Measurements from ENCODE around the gene ADIPOQ.

- TF ChIP-seq TRAFD1 (CRISPR knock-in tag; IDR thresholded peaks at IDR 0.05; ENCODE audit: borderline replicate concordance) (no peak), RBM22 (optimal IDR thresholded peaks at IDR 0.05; ENCODE audit: low read length) (no peak), NR2F1 (CRISPR knock-in tag; IDR thresholded peaks at IDR 0.05) (no peak), BHLHE40 (IDR thresholded peaks at IDR 0.05; ENCODE audit: low read length) (no peak), NCOA2 (CRISPR knock-in tag; IDR thresholded peaks at IDR 0.05) (no peak), ZNF331 (CRISPR knock-in tag; IDR thresholded peaks at IDR 0.05) (no peak), ZFP90 (CRISPR knock-in tag; IDR thresholded peaks at IDR 0.05; ENCODE audit: borderline replicate concordance) (no peak), ZNF292 (CRISPR knock-in tag; IDR thresholded peaks at IDR 0.05; ENCODE audit: borderline replicate concordance, low read depth) (no peak), TAF1 (CRISPR knock-in tag; IDR thresholded peaks at IDR 0.05) (no peak)
- TF ChIP-seq, protein P1, sequence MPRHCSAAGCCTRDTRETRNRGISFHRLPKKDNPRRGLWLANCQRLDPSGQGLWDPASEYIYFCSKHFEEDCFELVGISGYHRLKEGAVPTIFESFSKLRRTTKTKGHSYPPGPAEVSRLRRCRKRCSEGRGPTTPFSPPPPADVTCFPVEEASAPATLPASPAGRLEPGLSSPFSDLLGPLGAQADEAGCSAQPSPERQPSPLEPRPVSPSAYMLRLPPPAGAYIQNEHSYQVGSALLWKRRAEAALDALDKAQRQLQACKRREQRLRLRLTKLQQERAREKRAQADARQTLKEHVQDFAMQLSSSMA (CRISPR knock-in tag; IDR thresholded peaks at IDR 0.05), result no peak
- TF ChIP-seq, protein P2, sequence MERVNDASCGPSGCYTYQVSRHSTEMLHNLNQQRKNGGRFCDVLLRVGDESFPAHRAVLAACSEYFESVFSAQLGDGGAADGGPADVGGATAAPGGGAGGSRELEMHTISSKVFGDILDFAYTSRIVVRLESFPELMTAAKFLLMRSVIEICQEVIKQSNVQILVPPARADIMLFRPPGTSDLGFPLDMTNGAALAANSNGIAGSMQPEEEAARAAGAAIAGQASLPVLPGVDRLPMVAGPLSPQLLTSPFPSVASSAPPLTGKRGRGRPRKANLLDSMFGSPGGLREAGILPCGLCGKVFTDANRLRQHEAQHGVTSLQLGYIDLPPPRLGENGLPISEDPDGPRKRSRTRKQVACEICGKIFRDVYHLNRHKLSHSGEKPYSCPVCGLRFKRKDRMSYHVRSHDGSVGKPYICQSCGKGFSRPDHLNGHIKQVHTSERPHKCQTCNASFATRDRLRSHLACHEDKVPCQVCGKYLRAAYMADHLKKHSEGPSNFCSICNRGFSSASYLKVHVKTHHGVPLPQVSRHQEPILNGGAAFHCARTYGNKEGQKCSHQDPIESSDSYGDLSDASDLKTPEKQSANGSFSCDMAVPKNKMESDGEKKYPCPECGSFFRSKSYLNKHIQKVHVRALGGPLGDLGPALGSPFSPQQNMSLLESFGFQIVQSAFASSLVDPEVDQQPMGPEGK (CRISPR knock-in tag; IDR thresholded peaks at IDR 0.05), result no peak
- TF ChIP-seq, protein P3, sequence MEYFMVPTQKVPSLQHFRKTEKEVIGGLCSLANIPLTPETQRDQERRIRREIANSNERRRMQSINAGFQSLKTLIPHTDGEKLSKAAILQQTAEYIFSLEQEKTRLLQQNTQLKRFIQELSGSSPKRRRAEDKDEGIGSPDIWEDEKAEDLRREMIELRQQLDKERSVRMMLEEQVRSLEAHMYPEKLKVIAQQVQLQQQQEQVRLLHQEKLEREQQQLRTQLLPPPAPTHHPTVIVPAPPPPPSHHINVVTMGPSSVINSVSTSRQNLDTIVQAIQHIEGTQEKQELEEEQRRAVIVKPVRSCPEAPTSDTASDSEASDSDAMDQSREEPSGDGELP (IDR thresholded peaks at IDR 0.05; ENCODE audit: borderline replicate concordance, low read depth), result no peak
These were observed 27.1 kb upstream of the ADIPOQ start for GRCh38 chr3:186815435-186815834.
